Activated CD4-positive, alpha-beta memory T cell treated with anti-CD3 and anti-CD28 coated beads for 36 hours (primary cell): Measurements from ENCODE around the gene C19orf81. TPM values are rescaled to one million over a fixed set of nuclear protein-coding genes. Genes with fewer than 3 reads are reported as not detected.

Experiments
- CTCF ChIA-PET: fragments of 350-600 bp; sonication (Branson Sonifier 250); formaldehyde crosslinking; loops from one replicate; lab custom pipeline; 2021; ENCODE audit warnings: antibody characterized with exemption, inconsistent platforms; lab: Charles Lee
- POLR2A ChIA-PET: fragments of 350-600 bp; sonication (Branson Sonifier 250); formaldehyde crosslinking; loops from one replicate; lab custom pipeline; 2021; ENCODE audit warnings: antibody characterized with exemption; lab: Charles Lee
- DNase-seq: peaks from one replicate; pipeline ENCODE4 v3.0.0-alpha.2; 2020
- H3K27ac Mint-ChIP-seq: one replicate; pipeline ENCODE4 v1.8.0; 2021; ENCODE audit warnings: mixed read lengths
- H3K27me3 Mint-ChIP-seq: one replicate; pipeline ENCODE4 v1.8.0; 2021; ENCODE audit warnings: mixed read lengths
- H3K36me3 Mint-ChIP-seq: one replicate; pipeline ENCODE4 v1.8.0; 2021; ENCODE audit warnings: mixed read lengths
- H3K4me1 Mint-ChIP-seq: one replicate; pipeline ENCODE4 v1.8.0; 2021; ENCODE audit warnings: low read depth, mixed read lengths
- H3K4me3 Mint-ChIP-seq: one replicate; pipeline ENCODE4 v1.8.0; 2021; ENCODE audit warnings: mild to moderate bottlenecking, mixed read lengths
- H3K9me3 Mint-ChIP-seq: one replicate; pipeline ENCODE4 v1.8.0; 2021; ENCODE audit warnings: mixed read lengths
- intact Hi-C: fragments of 100-400 bp; cut with micrococcal nuclease; formaldehyde crosslinking; loops from one replicate; pipeline ENCODE4 v1.15.1; 2023
- total RNA-seq, 2 experiments: library from RNA; stranded (reverse); gene quantifications; one replicate each; pipeline ENCODE4 v1.2.3, GENCODE V29; 2021

The C19orf81 gene
- total RNA-seq, 2 experiments from 2014 or later: 0.69 TPM; not detected in 1

GRCh38 chr19:50662651-50663481, 13.6 kb downstream of the C19orf81 start:
- H3K27ac Mint-ChIP-seq: no peak overlapping the region
- ChIA-PET POLR2A (no interaction called here), CTCF (no interaction called here)
- H3K4me1 Mint-ChIP-seq: peaks cover 8% of the 10 kb centered on the region
- no peak overlapping the region for H3K4me3 Mint-ChIP-seq
- no peak for DNase-seq
- peaks cover 7% of the 10 kb centered on the region for H3K9me3 Mint-ChIP-seq
- intact Hi-C loops: no loop called here
- peaks cover 5% of the 10 kb centered on the region for H3K36me3 Mint-ChIP-seq
- peaks cover 39% of the 10 kb centered on the region for H3K27me3 Mint-ChIP-seq

- no peak overlapping the region for H3K4me3 Mint-ChIP-seq
- POLR2A ChIA-PET: no interaction called here
- no peak for DNase-seq
- H3K27me3 Mint-ChIP-seq: peaks cover 34% of the 10 kb centered on the region
- CTCF ChIA-PET: no interaction called here
- H3K36me3 Mint-ChIP-seq: peaks cover 1% of the 10 kb centered on the region
- intact Hi-C loops: no loop called here
- H3K27ac Mint-ChIP-seq: no peak overlapping the region
- peaks cover 1% of the 10 kb centered on the region for H3K9me3 Mint-ChIP-seq
- H3K4me1 Mint-ChIP-seq: peaks cover 2% of the 10 kb centered on the region
These were observed 14.2 kb downstream of the C19orf81 start for GRCh38 chr19:50663482-50663790.

GRCh38 chr19:50664204-50664603, 15.0 kb downstream of the C19orf81 start:
- intact Hi-C loops: no loop called here
- Mint-ChIP-seq H3K27ac (no peak overlapping the region), H3K4me3 (no peak overlapping the region), H3K4me1 (no peaks in the 10 kb centered on the region), H3K36me3 (no peaks in the 10 kb centered on the region), H3K27me3 (peaks cover 34% of the 10 kb centered on the region), H3K9me3 (no peaks in the 10 kb centered on the region)
- POLR2A ChIA-PET: no interaction called here
- no peak for DNase-seq
- CTCF ChIA-PET: no interaction called here

GRCh38 chr19:50666346-50667176, 17.3 kb downstream of the C19orf81 start:
- Mint-ChIP-seq H3K36me3 (no peaks in the 10 kb centered on the region), H3K9me3 (no peaks in the 10 kb centered on the region), H3K4me3 (no peak overlapping the region), H3K4me1 (no peaks in the 10 kb centered on the region), H3K27me3 (peaks cover 37% of the 10 kb centered on the region), H3K27ac (no peak overlapping the region)
- CTCF ChIA-PET: no interaction called here
- POLR2A ChIA-PET: no interaction called here
- no peak for DNase-seq
- intact Hi-C loops: no loop called here

GRCh38 chr19:50667177-50667758, 18.0 kb downstream of the C19orf81 start:
- H3K36me3 Mint-ChIP-seq: no peaks in the 10 kb centered on the region
- no peak overlapping the region for H3K27ac Mint-ChIP-seq
- H3K4me3 Mint-ChIP-seq: no peak overlapping the region
- no peaks in the 10 kb centered on the region for H3K4me1 Mint-ChIP-seq
- no peaks in the 10 kb centered on the region for H3K9me3 Mint-ChIP-seq
- intact Hi-C loops: no loop called here
- DNase-seq: no peak
- ChIA-PET POLR2A (no interaction called here), CTCF (no interaction called here)
- H3K27me3 Mint-ChIP-seq: peaks cover 38% of the 10 kb centered on the region

- DNase-seq: no peak
- POLR2A ChIA-PET: no interaction called here
- intact Hi-C loops: no loop called here
- H3K27ac Mint-ChIP-seq: no peak overlapping the region
- H3K4me3 Mint-ChIP-seq: no peak overlapping the region
- no peaks in the 10 kb centered on the region for H3K36me3 Mint-ChIP-seq
- CTCF ChIA-PET: no interaction called here
- no peaks in the 10 kb centered on the region for H3K4me1 Mint-ChIP-seq
- H3K9me3 Mint-ChIP-seq: no peaks in the 10 kb centered on the region
- peaks cover 40% of the 10 kb centered on the region for H3K27me3 Mint-ChIP-seq
These were observed 18.6 kb downstream of the C19orf81 start for GRCh38 chr19:50667759-50668231.

- ChIA-PET POLR2A (no interaction called here), CTCF (no interaction called here)
- Mint-ChIP-seq H3K4me1 (no peaks in the 10 kb centered on the region), H3K27ac (no peak overlapping the region), H3K4me3 (no peak overlapping the region), H3K36me3 (no peaks in the 10 kb centered on the region), H3K9me3 (no peaks in the 10 kb centered on the region), H3K27me3 (peaks cover 42% of the 10 kb centered on the region)
- intact Hi-C loops: no loop called here
- DNase-seq: no peak
These were observed 19.2 kb downstream of the C19orf81 start for GRCh38 chr19:50668416-50668815.

- Mint-ChIP-seq H3K36me3 (no peaks in the 10 kb centered on the region), H3K27me3 (peaks cover 43% of the 10 kb centered on the region), H3K4me1 (no peaks in the 10 kb centered on the region), H3K9me3 (no peaks in the 10 kb centered on the region), H3K4me3 (no peak overlapping the region), H3K27ac (no peak overlapping the region)
- no peak for DNase-seq
- intact Hi-C loops: no loop called here
- ChIA-PET POLR2A (no interaction called here), CTCF (interaction anchor here (1.5 to 1.7 kb wide), 3 partner anchors 28 to 253 kb away, joined by 3 to 9 read pairs (median 8); no protein-coding TSS in a partner anchor)
These were observed 19.6 kb downstream of the C19orf81 start for GRCh38 chr19:50668879-50669278.

- POLR2A ChIA-PET: no interaction called here
- intact Hi-C loops: no loop called here
- H3K36me3 Mint-ChIP-seq: no peaks in the 10 kb centered on the region
- CTCF ChIA-PET: interaction anchor here (0.6 to 1.7 kb wide), 10 partner anchors 9 to 312 kb away, joined by 3 to 9 read pairs (median 4); no protein-coding TSS in a partner anchor
- H3K9me3 Mint-ChIP-seq: no peaks in the 10 kb centered on the region
- H3K4me3 Mint-ChIP-seq: no peak overlapping the region
- peaks cover 43% of the 10 kb centered on the region for H3K27me3 Mint-ChIP-seq
- H3K27ac Mint-ChIP-seq: no peak overlapping the region
- peak; percentile 56 for DNase-seq
- H3K4me1 Mint-ChIP-seq: no peaks in the 10 kb centered on the region
These were observed 20.3 kb downstream of the C19orf81 start for GRCh38 chr19:50669302-50670101.

- intact Hi-C loops: no loop called here
- no peaks in the 10 kb centered on the region for H3K4me1 Mint-ChIP-seq
- no peaks in the 10 kb centered on the region for H3K9me3 Mint-ChIP-seq
- no peaks in the 10 kb centered on the region for H3K36me3 Mint-ChIP-seq
- H3K4me3 Mint-ChIP-seq: no peak overlapping the region
- CTCF ChIA-PET: interaction anchor here (0.6 to 1.7 kb wide), 10 partner anchors 10 to 313 kb away, joined by 3 to 9 read pairs (median 4); no protein-coding TSS in a partner anchor
- no peak for DNase-seq
- no peak overlapping the region for H3K27ac Mint-ChIP-seq
- H3K27me3 Mint-ChIP-seq: peaks cover 39% of the 10 kb centered on the region
- POLR2A ChIA-PET: no interaction called here
These were observed 20.8 kb downstream of the C19orf81 start for GRCh38 chr19:50670102-50670380.

- ChIA-PET CTCF (no interaction called here), POLR2A (no interaction called here)
- Mint-ChIP-seq H3K27me3 (peaks cover 43% of the 10 kb centered on the region), H3K4me1 (no peaks in the 10 kb centered on the region), H3K4me3 (no peak overlapping the region), H3K27ac (no peak overlapping the region), H3K36me3 (no peaks in the 10 kb centered on the region), H3K9me3 (peaks cover 3% of the 10 kb centered on the region)
- intact Hi-C loops: no loop called here
- DNase-seq: no peak
These were observed 23.9 kb downstream of the C19orf81 start for GRCh38 chr19:50673118-50673517.
